ENCODE data around the gene KRT7. TPM values are rescaled to one million over a fixed set of nuclear protein-coding genes. Genes with fewer than 3 reads are reported as not detected.

KRT7 gene
- total and polyA plus RNA-seq, 9 of the 15 experiments (the other 6 are each of a cell fraction or from before 2014, with no cell fraction given) = 1.4 TPM; not detected in 8

- peaks cover 15 to 76% of the 10 kb centered on the region in 2 experiments for H3K27me3 ChIP-seq (ENCODE audit: control insufficient read depth in 2 of 2, insufficient read depth in 2 of 2, low read length in 2 of 2)
- POLR2A ChIA-PET = interaction anchor here (0.9 to 1.1 kb wide), 2 partner anchors 17 to 149 kb away, joined by 3 to 4 read pairs; no protein-coding TSS in a partner anchor
- H3K27ac ChIP-seq (ENCODE audit: extremely low read depth, low read depth, low read length) = no peak overlapping the region
- CTCF ChIA-PET (ENCODE audit: low intra/inter-chr PET ratio) = no interaction called here
- no peak overlapping the region for H3K9ac ChIP-seq (ENCODE audit: insufficient read depth in 1 of 2, low read depth in 2 of 2, low read length in 2 of 2)
- 0 out of 2 replicates have a peak, but pooled peaks cover 7% of the 10 kb centered on the region for H4K20me1 ChIP-seq (replicated peaks; ENCODE audit: control insufficient read depth, insufficient read depth, low read length)
- no peaks in the 10 kb centered on the region for H3K9me3 ChIP-seq (replicated peaks; ENCODE audit: control insufficient read depth, insufficient read depth, low read depth, low read length)
- no peak overlapping the region for H3K4me2 ChIP-seq (ENCODE audit: insufficient read depth, low read length)
- H3K36me3 ChIP-seq (ENCODE audit: control insufficient read depth, insufficient read depth, low read length) = no peaks in the 10 kb centered on the region
- H3K4me1 ChIP-seq (replicated peaks in 1 of 2; ENCODE audit: control insufficient read depth in 2 of 2, insufficient read depth in 2 of 2, low read length in 2 of 2) = no peaks in the 10 kb centered on the region
- H3K4me3 ChIP-seq = no peak overlapping the region
- WGBS (ENCODE audit: insufficient coverage, low coverage, missing lambda C conversion rate) = 4% methylated on average over 6 of the region's 7 CpGs
- H3K9me1 ChIP-seq (ENCODE audit: control insufficient read depth, insufficient read depth, low read length) = no peaks in the 10 kb centered on the region
- intact Hi-C loops (cut with micrococcal nuclease) (no loop called here), in situ Hi-C loops (cut with MboI) (no loop called here)
- ATAC-seq = no peak
- no TSS peak for BruUV-seq (replicated peaks)
- H3K79me2 ChIP-seq (ENCODE audit: control insufficient read depth, insufficient read depth, low read length) = no peaks in the 10 kb centered on the region
- H2AFZ ChIP-seq (ENCODE audit: low read depth, low read length) = no peak overlapping the region
- no peak for FAIRE-seq
- DNase-seq (ENCODE audit: extremely low read depth in 1 of 4, low spot score in 3 of 4) = no peak
- TF ChIP-seq GABPA (tag; conservative IDR thresholded peaks at IDR 0.05; ENCODE audit: low read depth) = no peak
- TF ChIP-seq RNF2 (IDR thresholded peaks at IDR 0.05) = no peak
- TF ChIP-seq RBM39 (optimal IDR thresholded peaks at IDR 0.05; ENCODE audit: low read depth, low read length) = no peak
- TF ChIP-seq FIP1L1 (IDR thresholded peaks at IDR 0.05; ENCODE audit: low read depth, low read length, poor library complexity, severe bottlenecking) = no peak
- no peak for TF ChIP-seq KAT8 (IDR thresholded peaks at IDR 0.05; ENCODE audit: low read depth)
- TF ChIP-seq ZNF584 (CRISPR knock-in tag; IDR thresholded peaks at IDR 0.05; ENCODE audit: low read depth) = no peak
- no peak for TF ChIP-seq ZBTB43 (CRISPR knock-in tag; IDR thresholded peaks at IDR 0.05)
- TF ChIP-seq NCOR1 (IDR thresholded peaks at IDR 0.05) = no peak
- TF ChIP-seq ZNF174 (CRISPR knock-in tag; IDR thresholded peaks at IDR 0.05) = no peak
- TF ChIP-seq CBFB (CRISPR knock-in tag; IDR thresholded peaks at IDR 0.05) = no peak
- no peak for TF ChIP-seq ZNF318 (IDR thresholded peaks at IDR 0.05; ENCODE audit: borderline replicate concordance in 1 of 2, low read depth in 1 of 2)
Measured at GRCh38 chr12:52245962-52246569, 13.0 kb downstream of the KRT7 start.

Measured in K562 (cell line).